ENCODE measurements around the gene SERPINA1. TPM values are rescaled to one million over a fixed set of nuclear protein-coding genes. Genes with fewer than 3 reads are reported as not detected.

SERPINA1 gene
- total and polyA plus RNA-seq, 4 donors: 120 to 1,798 (median 1,122) TPM

DNA sequence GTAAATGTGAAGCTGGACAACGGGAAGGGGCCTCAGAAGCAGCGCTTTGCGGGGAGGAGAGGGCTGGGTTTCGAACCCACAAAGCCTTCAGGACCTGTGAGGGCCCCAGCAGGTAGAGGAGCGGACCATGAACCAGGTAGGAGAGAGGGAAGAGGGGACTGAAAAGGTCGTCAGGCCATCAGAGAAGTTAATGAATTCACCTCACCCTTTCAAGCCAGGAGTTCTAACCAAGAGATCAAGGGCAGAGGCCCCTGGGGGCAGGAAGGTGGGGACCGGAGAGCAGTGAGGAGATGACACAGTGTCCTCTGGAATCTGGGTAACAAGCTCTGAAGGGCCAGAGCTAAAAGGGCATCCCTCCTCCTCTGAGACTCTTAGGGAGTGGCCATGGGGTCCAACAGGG, 19.4 kb downstream of the SERPINA1 start:
- WGBS, 2 donors: 84% methylated on average over 7 of the region's 7 CpGs
- Histone ChIP-seq H3K9ac (ENCODE audit: insufficient read depth in 1 of 2, low read length in 2 of 2) (no peak overlapping the region), H3K36me3 (ENCODE audit: control insufficient read depth in 4 of 4, insufficient read depth in 4 of 4, low read length in 4 of 4) (no peaks in the 10 kb centered on the region), H3K27me3 (ENCODE audit: control insufficient read depth in 3 of 3, insufficient read depth in 3 of 3, low read length in 2 of 3) (no peaks in the 10 kb centered on the region), H3K27ac (ENCODE audit: low read depth in 1 of 2, low read length in 1 of 2) (no peak overlapping the region), H3K9me3 (ENCODE audit: control insufficient read depth in 4 of 4, insufficient read depth in 3 of 4, low read length in 3 of 4) (no peaks in the 10 kb centered on the region), H3K4me1 (ENCODE audit: control insufficient read depth in 5 of 5, insufficient read depth in 5 of 5, low read length in 5 of 5) (no peaks in the 10 kb centered on the region), H3K4me3 (no peak overlapping the region)
- ATAC-seq (ENCODE audit: insufficient read depth, low FRiP score) (no peak), DNase-seq (peak in 1 of 3 donors; percentile 8)
- TF ChIP-seq, protein P1, sequence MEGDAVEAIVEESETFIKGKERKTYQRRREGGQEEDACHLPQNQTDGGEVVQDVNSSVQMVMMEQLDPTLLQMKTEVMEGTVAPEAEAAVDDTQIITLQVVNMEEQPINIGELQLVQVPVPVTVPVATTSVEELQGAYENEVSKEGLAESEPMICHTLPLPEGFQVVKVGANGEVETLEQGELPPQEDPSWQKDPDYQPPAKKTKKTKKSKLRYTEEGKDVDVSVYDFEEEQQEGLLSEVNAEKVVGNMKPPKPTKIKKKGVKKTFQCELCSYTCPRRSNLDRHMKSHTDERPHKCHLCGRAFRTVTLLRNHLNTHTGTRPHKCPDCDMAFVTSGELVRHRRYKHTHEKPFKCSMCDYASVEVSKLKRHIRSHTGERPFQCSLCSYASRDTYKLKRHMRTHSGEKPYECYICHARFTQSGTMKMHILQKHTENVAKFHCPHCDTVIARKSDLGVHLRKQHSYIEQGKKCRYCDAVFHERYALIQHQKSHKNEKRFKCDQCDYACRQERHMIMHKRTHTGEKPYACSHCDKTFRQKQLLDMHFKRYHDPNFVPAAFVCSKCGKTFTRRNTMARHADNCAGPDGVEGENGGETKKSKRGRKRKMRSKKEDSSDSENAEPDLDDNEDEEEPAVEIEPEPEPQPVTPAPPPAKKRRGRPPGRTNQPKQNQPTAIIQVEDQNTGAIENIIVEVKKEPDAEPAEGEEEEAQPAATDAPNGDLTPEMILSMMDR (IDR thresholded peaks at IDR 0.05; ENCODE audit: control extremely low read depth, extremely low read depth): no peak

DNA sequence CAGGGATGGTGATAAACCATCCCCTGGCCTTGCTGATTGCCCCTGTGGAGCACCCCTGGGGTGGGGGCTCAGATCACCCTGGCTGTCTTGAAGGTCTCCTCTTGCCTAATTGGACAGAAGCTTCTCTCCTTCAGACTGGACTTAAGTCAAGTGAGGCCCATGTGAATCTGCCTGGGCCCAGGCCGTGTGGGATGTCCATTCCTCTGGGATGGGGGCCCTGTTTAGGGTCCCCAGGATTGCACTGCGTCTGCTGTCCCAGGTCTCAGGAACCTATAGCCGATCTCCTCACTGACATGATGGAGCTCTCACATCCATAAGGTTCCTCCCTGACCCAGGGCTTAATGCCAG, 20.2 kb downstream of the SERPINA1 start:
- WGBS, 2 donors: 80 to 86% methylated on average over 3 of the region's 3 CpGs

DNA sequence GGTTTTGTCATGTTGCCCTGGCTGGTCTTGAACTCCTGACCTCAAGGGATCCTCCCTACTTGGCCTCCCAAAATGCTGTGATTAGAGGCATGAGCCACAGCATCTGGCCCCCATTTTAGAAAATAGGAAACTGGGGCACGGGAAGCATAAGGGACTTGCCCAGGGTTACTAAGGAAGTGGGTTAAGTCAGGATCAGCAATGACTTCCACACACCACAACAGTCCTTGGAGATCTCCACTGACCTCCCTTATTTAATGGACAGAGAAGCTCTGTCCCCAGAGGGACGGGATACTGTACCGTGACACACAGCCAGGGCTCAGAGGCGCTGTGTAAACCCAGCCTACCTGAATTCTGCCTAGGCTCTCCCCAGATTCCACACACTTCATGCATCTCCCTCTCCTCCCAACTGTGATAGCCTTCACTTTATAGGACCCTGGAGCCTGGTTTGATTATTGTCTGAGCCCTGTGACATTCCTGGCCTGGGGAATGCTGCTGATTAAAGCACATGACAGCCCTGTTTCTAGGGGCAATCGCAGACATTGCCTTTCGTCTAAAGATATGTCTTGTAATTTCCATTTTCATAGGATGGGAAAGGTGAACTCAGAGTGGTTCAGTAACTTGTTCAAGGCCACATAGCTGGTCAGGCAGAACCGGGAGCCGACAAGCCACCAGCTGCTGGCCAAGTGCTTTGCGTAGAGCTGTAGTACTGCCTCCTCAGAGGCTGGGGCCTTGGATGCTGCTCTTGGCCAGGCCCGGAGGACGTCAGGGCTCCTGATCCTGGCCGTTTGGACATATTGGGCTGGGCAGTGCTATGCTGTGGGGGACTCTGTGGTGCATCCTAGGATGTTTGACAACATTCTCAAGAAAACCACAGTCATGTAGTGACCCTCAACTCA, 20.8 kb downstream of the SERPINA1 start:
- peak in 1 of 3 donors; percentile 8 for DNase-seq
- H3K9me3 ChIP-seq (ENCODE audit: control insufficient read depth in 4 of 4, insufficient read depth in 3 of 4, low read length in 3 of 4): no peaks in the 10 kb centered on the region
- no peaks in the 10 kb centered on the region for H3K27me3 ChIP-seq (ENCODE audit: control insufficient read depth in 3 of 3, insufficient read depth in 3 of 3, low read length in 2 of 3)
- TF ChIP-seq, protein P1 (IDR thresholded peaks at IDR 0.05; ENCODE audit: control extremely low read depth, extremely low read depth): no peak
- no peak overlapping the region for H3K27ac ChIP-seq (ENCODE audit: low read depth in 1 of 2, low read length in 1 of 2)
- no peak overlapping the region for H3K9ac ChIP-seq (ENCODE audit: insufficient read depth in 1 of 2, low read length in 2 of 2)
- H3K36me3 ChIP-seq (ENCODE audit: control insufficient read depth in 4 of 4, insufficient read depth in 4 of 4, low read length in 4 of 4): no peaks in the 10 kb centered on the region
- H3K4me1 ChIP-seq (ENCODE audit: control insufficient read depth in 5 of 5, insufficient read depth in 5 of 5, low read length in 5 of 5): no peaks in the 10 kb centered on the region
- WGBS, 2 donors: 81 to 82% methylated on average over 12 of the region's 12 CpGs
- H3K4me3 ChIP-seq: no peak overlapping the region
- no peak for ATAC-seq (ENCODE audit: insufficient read depth, low FRiP score)

More for the DNA sequence above, 20.2 kb downstream of the SERPINA1 start:
- TF ChIP-seq, protein P1 (IDR thresholded peaks at IDR 0.05; ENCODE audit: control extremely low read depth, extremely low read depth): no peak
- no peaks in the 10 kb centered on the region for H3K36me3 ChIP-seq (ENCODE audit: control insufficient read depth in 4 of 4, insufficient read depth in 4 of 4, low read length in 4 of 4)
- ATAC-seq (ENCODE audit: insufficient read depth, low FRiP score) (no peak), DNase-seq (peak in 1 of 3 donors; percentile 5)
- no peak overlapping the region for H3K9ac ChIP-seq (ENCODE audit: insufficient read depth in 1 of 2, low read length in 2 of 2)
- no peak overlapping the region for H3K4me3 ChIP-seq
- no peaks in the 10 kb centered on the region for H3K9me3 ChIP-seq (ENCODE audit: control insufficient read depth in 4 of 4, insufficient read depth in 3 of 4, low read length in 3 of 4)
- no peaks in the 10 kb centered on the region for H3K27me3 ChIP-seq (ENCODE audit: control insufficient read depth in 3 of 3, insufficient read depth in 3 of 3, low read length in 2 of 3)
- H3K4me1 ChIP-seq (ENCODE audit: control insufficient read depth in 5 of 5, insufficient read depth in 5 of 5, low read length in 5 of 5): no peaks in the 10 kb centered on the region
- no peak overlapping the region for H3K27ac ChIP-seq (ENCODE audit: low read depth in 1 of 2, low read length in 1 of 2)
